ENCODE data around the gene CHRNG.

CHRNG gene

GRCh38 chr2:232506709-232507108, 32.8 kb upstream of the CHRNG start:
- no peak for DNase-seq

- DNase-seq: no peak
These were observed 31.2 kb upstream of the CHRNG start for GRCh38 chr2:232508251-232508650.

- DNase-seq: no peak
These were observed 28.1 kb upstream of the CHRNG start for GRCh38 chr2:232511336-232511890.

- DNase-seq: no peak
These were observed 26.9 kb upstream of the CHRNG start for GRCh38 chr2:232512602-232513001.

GRCh38 chr2:232513353-232513752, 26.1 kb upstream of the CHRNG start:
- DNase-seq: no peak

GRCh38 chr2:232515639-232516038, 23.9 kb upstream of the CHRNG start:
- DNase-seq: no peak

GRCh38 chr2:232516551-232516950, 22.9 kb upstream of the CHRNG start:
- DNase-seq: no peak

- no peak for DNase-seq
These were observed 20.6 kb upstream of the CHRNG start for GRCh38 chr2:232518844-232519243.

- no peak for DNase-seq
These were observed 19.7 kb upstream of the CHRNG start, which contains the start of gene PRSS56 for GRCh38 chr2:232519581-232520438. TSS of gene PRSS56 (plus strand) at chr2:232520388. CDS start at chr2:232520599, 211 bp downstream.

GRCh38 chr2:232520489-232520888, 19.0 kb upstream of the CHRNG start:
- no peak for DNase-seq

- DNase-seq: no peak
These were observed 18.4 kb upstream of the CHRNG start for GRCh38 chr2:232521098-232521497.

GRCh38 chr2:232521959-232522622, 17.4 kb upstream of the CHRNG start:
- DNase-seq: no peak

- DNase-seq: no peak
These were observed 16.7 kb upstream of the CHRNG start for GRCh38 chr2:232522623-232523401.

- no peak for DNase-seq
These were observed 16.1 kb upstream of the CHRNG start for GRCh38 chr2:232523402-232523681.

GRCh38 chr2:232523682-232524597, 15.6 kb upstream of the CHRNG start:
- peak; percentile 38 for DNase-seq

- DNase-seq: no peak
These were observed 14.7 kb upstream of the CHRNG start for GRCh38 chr2:232524771-232525170.

GRCh38 chr2:232525199-232525598, 14.3 kb upstream of the CHRNG start:
- DNase-seq: no peak

GRCh38 chr2:232525791-232526371, 13.6 kb upstream of the CHRNG start, which contains the start of gene CHRND:
TSS of gene CHRND (plus strand) at chr2:232526160. CDS start at chr2:232526216, 56 bp downstream.
- no peak for DNase-seq

GRCh38 chr2:232526372-232526941, 13.0 kb upstream of the CHRNG start:
- DNase-seq: no peak

GRCh38 chr2:232527905-232528470, 11.5 kb upstream of the CHRNG start:
- no peak for DNase-seq
